Body of pancreas (tissue), 4 donors: ENCODE measurements around the gene SLC29A1. TPM values are rescaled to one million over a fixed set of nuclear protein-coding genes. Genes with fewer than 3 reads are reported as not detected.
A peak's percentile ranks its signal among the peaks of the same experiment; 100 is the strongest.

Experiments
- ATAC-seq: fragments of 150-250 bp; one replicate; pipeline ENCODE4 v1.9.1; 2016
- DNase-seq, 4 donors: peaks; one replicate each; pipeline ENCODE4 v3.0.0-alpha.2; 2019
- H3K27ac ChIP-seq, 4 donors: fragments of 200-600 bp; sonication (generic); 1 replicate in 3 of 4; 2 replicates in 1 of 4; pipeline versions ENCODE4 v1.5.1 to v1.6.1; 2016 to 2019; ENCODE audit warnings: mild to moderate bottlenecking in 1 of 4, mixed read lengths in 1 of 4, moderate library complexity in 1 of 4
- H3K27me3 ChIP-seq, 2 donors: fragments of 200-600 bp; sonication (generic); one replicate each; pipeline ENCODE4 v1.6.0; 2016; ENCODE audit warnings: mild to moderate bottlenecking in 1 of 2
- H3K36me3 ChIP-seq, 2 donors: fragments of 200-600 bp; sonication (generic); replicated peaks in 1 of 2; 2 replicates each; pipeline ENCODE4 v1.5.1; 2016; ENCODE audit warnings: low read depth in 2 of 2; ENCODE audit not compliant: insufficient read depth in 1 of 2
- H3K4me1 ChIP-seq: fragments of 200-600 bp; sonication (generic); one replicate; pipeline ENCODE4 v1.6.0; 2016
- H3K4me3 ChIP-seq, 2 donors: fragments of 200-600 bp; sonication (generic); 1 replicate in 1 of 2; 2 replicates in 1 of 2; pipeline ENCODE4 v1.5.1; 2016 to 2019
- H3K9me3 ChIP-seq, 3 donors: fragments of 200-600 bp; sonication (generic); 1 replicate in 2 of 3; 2 replicates in 1 of 3; pipeline ENCODE4 v1.5.1; 2016
- CTCF ChIP-seq, 7 experiments: fragments of 450-650 bp in 4 of 7; fragments of 200-600 bp in 3 of 7; sonication (generic) in 3 of 7; IDR thresholded peaks; one replicate each; pipeline ENCODE4 v1.5.1; 2016 to 2019; ENCODE audit warnings: antibody characterized with exemption in 7 of 7
- POLR2A ChIP-seq, 3 donors: fragments of 450-650 bp; IDR thresholded peaks; one replicate each; pipeline ENCODE4 v1.6.1; 2016; ENCODE audit warnings: antibody characterized with exemption in 3 of 3, mild to moderate bottlenecking in 2 of 3
- WGBS, 2 donors: methylation state at CpG; one replicate each; pipeline ENCODE4 v1.1.5; 2017; 5-methylcytosine and 5-hydroxymethylcytosine counted together
- intact Hi-C: fragments of 100-400 bp; cut with DNase I; formaldehyde crosslinking; loops from one replicate; pipeline ENCODE4 v1.15.1; 2023
- total RNA-seq, 2 donors: library from RNA; depleted of rRNA; stranded (reverse); fragments of >200 nt; gene quantifications; one replicate each; pipeline ENCODE4 v1.1.0, GENCODE V29; 2016

SLC29A1 gene
- total RNA-seq, 2 donors from 2014 or later, result 44.8 to 90.3 TPM

- Histone ChIP-seq H3K36me3 (no peaks in the 10 kb centered on the region), H3K27me3 (no peaks in the 10 kb centered on the region), H3K4me1 (peaks cover 62% of the 10 kb centered on the region), H3K27ac (peak overlapping the region; percentile 92 to 98 (median 94)), H3K9me3 (no peaks in the 10 kb centered on the region), H3K4me3 (no peak overlapping the region)
- intact Hi-C loops, result no loop called here
- WGBS, 2 donors, result 35 to 44% methylated on average over 9 to 15 of the region's 16 CpGs
- no peak for TF ChIP-seq CTCF (IDR thresholded peaks at IDR 0.05)
- TF ChIP-seq POLR2A (IDR thresholded peaks at IDR 0.05), result peak; percentile 62 to 73 (median 64)
- DNase-seq (peak; percentile 72 to 93 (median 80)), ATAC-seq (peak; percentile 16)
These were observed 5.9 kb upstream of the SLC29A1 start for GRCh38 chr6:44217332-44218143.

- peak; percentile 83 to 91 (median 90) for DNase-seq
- H3K4me1 ChIP-seq, result peaks cover 74% of the 10 kb centered on the region
- H3K4me3 ChIP-seq, result peak overlapping the region; percentile 2 to 25
- no peaks in the 10 kb centered on the region for H3K27me3 ChIP-seq
- intact Hi-C loops, result no loop called here
- no peaks in the 10 kb centered on the region for H3K36me3 ChIP-seq
- TF ChIP-seq POLR2A (IDR thresholded peaks at IDR 0.05) (peak; percentile 86 to 92 (median 87)), CTCF (IDR thresholded peaks at IDR 0.05) (no peak)
- H3K9me3 ChIP-seq, result no peaks in the 10 kb centered on the region
- peak overlapping the region; percentile 92 to 98 (median 94) for H3K27ac ChIP-seq
- ATAC-seq, result peak; percentile 51
- 0 to 20% methylated on average over 3 to 45 of the region's 45 CpGs for WGBS, 2 donors
These were observed 4.2 kb upstream of the SLC29A1 start for GRCh38 chr6:44219053-44219814.

GRCh38 chr6:44219815-44220784 is 3.3 kb upstream of the SLC29A1 start:
- Histone ChIP-seq H3K4me3 (peak overlapping the region; percentile 2 to 25), H3K36me3 (no peaks in the 10 kb centered on the region), H3K27ac (peak overlapping the region; percentile 92 to 98 (median 94)), H3K27me3 (no peaks in the 10 kb centered on the region), H3K9me3 (no peaks in the 10 kb centered on the region), H3K4me1 (peaks cover 83% of the 10 kb centered on the region)
- intact Hi-C loops, result no loop called here
- ATAC-seq (no peak), DNase-seq (no peak)
- TF ChIP-seq CTCF (IDR thresholded peaks at IDR 0.05) (no peak), POLR2A (IDR thresholded peaks at IDR 0.05) (no peak)
- 47 to 58% methylated on average over 19 to 26 of the region's 28 CpGs for WGBS, 2 donors

GRCh38 chr6:44220913-44221290 is 2.5 kb upstream of the SLC29A1 start:
- DNase-seq (no peak), ATAC-seq (no peak)
- TF ChIP-seq POLR2A (IDR thresholded peaks at IDR 0.05) (peak in 1 of 3 donors; percentile 29), CTCF (IDR thresholded peaks at IDR 0.05) (no peak)
- intact Hi-C loops, result no loop called here
- no peaks in the 10 kb centered on the region for H3K36me3 ChIP-seq
- 49 to 61% methylated on average over 4 of the region's 4 CpGs for WGBS, 2 donors
- H3K9me3 ChIP-seq, result no peaks in the 10 kb centered on the region
- no peak overlapping the region for H3K4me3 ChIP-seq
- peaks cover 90% of the 10 kb centered on the region for H3K4me1 ChIP-seq
- no peaks in the 10 kb centered on the region for H3K27me3 ChIP-seq
- peak overlapping the region; percentile 92 to 95 (median 94) for H3K27ac ChIP-seq
